K562 (cell line): ENCODE results near the gene WWP2. TPM values are rescaled to one million over a fixed set of nuclear protein-coding genes. Genes with fewer than 3 reads are reported as not detected.

Experiments
- ATAC-seq: fragments of 200-7000 bp; cut with Tn5 transposase; 3 replicates; pipeline ENCODE4 v1.9.1; 2020; ENCODE audit warnings: moderate library complexity
- BruUV-seq: library from RNA; stranded (reverse); fragments of 400-500 nt; replicated peaks from 2 replicates; lab custom pipeline; 2021; lab: Mats Ljungman, UMichigan
- CTCF ChIA-PET: fragments of 300-600 bp; formaldehyde crosslinking; extraction: SDS; loops from one replicate; lab custom pipeline; 2021; ENCODE audit warnings: low intra/inter-chr PET ratio; lab: Yijun Ruan, JAX
- POLR2A ChIA-PET: fragments of 300-600, 350-650 bp; sonication (Branson Sonifier 250); formaldehyde crosslinking; extraction: SDS; loops from one replicate; lab custom pipeline; 2021; ENCODE audit warnings: antibody characterized with exemption, inconsistent platforms; lab: Yijun Ruan, JAX
- DNase-seq, 4 experiments: peaks; one replicate each; pipeline versions ENCODE4 v3.0.0 to v3.0.0-alpha.2; 2011 to 2018; ENCODE audit warnings: low spot score in 3 of 4, mixed read lengths in 3 of 4; ENCODE audit errors: extremely low read depth in 1 of 4
- FAIRE-seq: peaks from 2 replicates; lab custom pipeline; 2011; peaks lifted over from hg19 to GRCh38; lab: Jason Lieb, UNC
- H2AFZ ChIP-seq: 2 replicates; pipeline ENCODE4 v1.6.0; 2011; ENCODE audit warnings: low read depth, low read length, control low read depth, inconsistent platforms
- H3K27ac ChIP-seq: fragments of 200-600 bp; 3 replicates; pipeline ENCODE4 v1.8.0; 2011; ENCODE audit warnings: low read depth, mild to moderate bottlenecking, control low read depth, inconsistent platforms, low read length, moderate library complexity, mixed read lengths; ENCODE audit errors: extremely low read depth
- H3K27me3 ChIP-seq, 2 experiments: fragments of 300-600 bp in 1 of 2; 2 replicates in 1 of 2; 3 replicates in 1 of 2; pipeline versions ENCODE4 v1.6.0 to v1.8.0; 2011; ENCODE audit warnings: inconsistent platforms in 2 of 2, low read length in 2 of 2, mild to moderate bottlenecking in 1 of 2, mixed read lengths in 1 of 2, moderate library complexity in 1 of 2; ENCODE audit not compliant: control insufficient read depth in 2 of 2, insufficient read depth in 2 of 2
- H3K36me3 ChIP-seq: fragments of 300-600 bp; 3 replicates; pipeline ENCODE4 v1.8.0; 2011; ENCODE audit warnings: mild to moderate bottlenecking, low read length, inconsistent platforms; ENCODE audit not compliant: control insufficient read depth, insufficient read depth
- H3K4me1 ChIP-seq, 2 experiments: fragments of 200-600 bp in 1 of 2; replicated peaks in 1 of 2; 2 replicates in 1 of 2; 3 replicates in 1 of 2; pipeline versions ENCODE4 v1.5.1 to v1.8.0; 2011; ENCODE audit warnings: inconsistent platforms in 2 of 2, low read length in 2 of 2, mild to moderate bottlenecking in 1 of 2, mixed read lengths in 1 of 2, moderate library complexity in 1 of 2; ENCODE audit not compliant: control insufficient read depth in 2 of 2, insufficient read depth in 2 of 2
- H3K4me2 ChIP-seq: 2 replicates; pipeline ENCODE4 v1.6.1; 2011; ENCODE audit warnings: low read length, control low read depth, inconsistent platforms, mixed read lengths; ENCODE audit not compliant: insufficient read depth
- H3K4me3 ChIP-seq: fragments of 200-600 bp; sonication (generic), shearing (Covaris generic); 2 replicates; pipeline ENCODE4 v1.5.1; 2016; ENCODE audit warnings: control low read depth, inconsistent platforms
- H3K79me2 ChIP-seq: fragments of 200-600 bp; 3 replicates; pipeline ENCODE4 v1.8.0; 2011; ENCODE audit warnings: low read length, inconsistent platforms; ENCODE audit not compliant: control insufficient read depth, insufficient read depth
- H3K9ac ChIP-seq, 2 experiments: 2 replicates each; pipeline versions ENCODE4 v1.6.0 to v1.6.1; 2011; ENCODE audit warnings: low read depth in 2 of 2, low read length in 2 of 2, control low read depth in 1 of 2, inconsistent platforms in 1 of 2, mild to moderate bottlenecking in 1 of 2, mixed read lengths in 1 of 2; ENCODE audit not compliant: insufficient read depth in 1 of 2
- H3K9me1 ChIP-seq: one replicate; pipeline ENCODE4 v1.6.0; 2011; ENCODE audit warnings: inconsistent platforms, mild to moderate bottlenecking, low read length, moderate library complexity; ENCODE audit not compliant: control insufficient read depth, insufficient read depth
- H3K9me3 ChIP-seq: replicated peaks from 2 replicates; pipeline ENCODE4 v1.5.1; 2011; ENCODE audit warnings: low read depth, low read length, inconsistent platforms; ENCODE audit not compliant: control insufficient read depth, insufficient read depth
- H4K20me1 ChIP-seq: replicated peaks from 2 replicates; pipeline ENCODE4 v1.6.1; 2011; ENCODE audit warnings: low read length, inconsistent platforms, mixed read lengths; ENCODE audit not compliant: control insufficient read depth, insufficient read depth
- MEF2D ChIP-seq: conservative IDR thresholded peaks from 2 replicates; pipeline ENCODE4 v1.6.1; 2016; ENCODE audit warnings: low read depth, missing genetic modification characterization, missing compliant biosample characterization
- PHTF2 ChIP-seq: fragments of 250-450 bp; sonication (Bioruptor Pico); IDR thresholded peaks from 2 replicates; pipeline ENCODE4 v1.5.0; 2021; ENCODE audit warnings: mild to moderate bottlenecking
- PTTG1 ChIP-seq: fragments of 450-650 bp; IDR thresholded peaks from 2 replicates; pipeline ENCODE4 v1.6.1; 2016; ENCODE audit warnings: low read depth, mild to moderate bottlenecking, missing genetic modification characterization, missing compliant biosample characterization
- WGBS: fragments of 100-300 bp; shearing (Covaris generic); methylation state at CpG from one replicate; pipeline ENCODE4 v1.1.6; 2016; ENCODE audit warnings: low coverage, mixed read lengths; ENCODE audit not compliant: insufficient coverage; ENCODE audit errors: missing lambda C conversion rate; 5-methylcytosine and 5-hydroxymethylcytosine counted together
- in situ Hi-C: fragments of 300-500 bp; cut with MboI; formaldehyde crosslinking; loops from 4 replicates; pipeline ENCODE4 v1.15.0; 2018; ENCODE audit warnings: inconsistent platforms, mixed read lengths
- intact Hi-C: fragments of 100-400 bp; cut with micrococcal nuclease; formaldehyde crosslinking; loops from 2 replicates; pipeline ENCODE4 v1.14.2; 2022
- polyA plus RNA-seq, 8 experiments: library from polyadenylated mRNA; depleted of rRNA in 4 of 8; stranded (reverse) in 5 of 8; unstranded in 3 of 8; fragments of >200 nt; fragmentation: Nextera tagmentation in 2 of 8; fragmentation: Illumina TruSeq in 1 of 8; extraction: Ambion mirVana in 2 of 8; extraction: Trizol in 1 of 8; gene quantifications; 2 replicates each; pipeline versions ENCODE4 v1.2.1 to v1.2.3, GENCODE V29; 2011 to 2014; ENCODE audit warnings: inconsistent platforms in 1 of 8, missing spikeins in 1 of 8
- total RNA-seq, 7 experiments: library from RNA; depleted of rRNA in 6 of 7; stranded (reverse); fragments of >200 nt in 6 of 7; fragmentation: Illumina TruSeq in 2 of 7; extraction: Trizol in 2 of 7; gene quantifications; 2 replicates each; pipeline versions ENCODE4 v1.2.1 to v1.2.3, GENCODE V29; 2011 to 2021; ENCODE audit warnings: low replicate concordance in 1 of 7
- TF ChIP-seq, protein P1 (sequence below): fragments of 200-800 bp; sonication (Bioruptor generic); IDR thresholded peaks from 2 replicates; pipeline ENCODE4 v1.6.1; 2017; ENCODE audit warnings: missing genetic modification characterization, missing compliant biosample characterization

Gene WWP2
- total and polyA plus RNA-seq, 9 of the 15 experiments (the other 6 are each of a cell fraction or from before 2014, with no cell fraction given): 1.9 to 34.4 (median 14.6) TPM

DNA sequence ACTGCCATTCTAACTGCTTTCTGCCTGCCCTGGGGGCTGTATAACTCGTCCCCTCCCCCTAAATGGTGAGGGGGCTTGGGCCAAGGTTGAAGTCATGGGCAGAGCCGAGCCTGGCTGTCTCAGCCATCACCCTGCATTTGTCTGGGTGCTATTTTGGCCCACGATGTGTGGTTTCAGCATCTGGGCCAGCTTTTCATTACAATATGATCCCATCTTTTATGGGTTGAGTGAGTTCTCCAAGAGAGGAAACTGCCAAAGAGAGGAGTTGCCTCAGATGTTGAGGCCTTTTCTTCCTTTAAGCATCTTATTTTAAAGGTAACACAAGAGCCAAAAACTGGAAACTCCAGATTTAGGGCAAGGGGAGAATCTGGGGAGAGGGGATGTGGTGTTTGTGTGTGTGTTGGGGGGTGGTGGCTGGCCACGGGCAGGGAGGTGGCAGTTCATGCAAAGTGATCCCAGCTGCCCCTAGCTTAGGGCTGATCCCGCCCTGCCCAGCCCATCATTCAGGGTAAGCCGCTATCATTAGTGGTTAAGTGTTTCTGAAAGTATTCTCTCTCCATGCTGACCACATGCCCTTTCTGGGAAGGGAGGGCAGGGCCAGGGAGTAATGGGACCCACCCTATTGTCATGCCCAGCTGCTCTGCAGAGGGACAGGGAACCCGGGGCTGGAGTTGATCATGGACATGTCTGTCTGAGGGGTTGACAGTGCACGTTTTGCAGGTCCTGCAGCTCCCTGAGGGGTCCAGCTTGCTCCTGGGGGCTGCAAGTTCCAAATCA, 105.8 kb downstream of the WWP2 start:
- no peak for DNase-seq
- TF ChIP-seq PHTF2 (CRISPR knock-in tag) (no peak), MEF2D (tag) (no peak), PTTG1 (tag) (no peak)
- TF ChIP-seq, protein P1, sequence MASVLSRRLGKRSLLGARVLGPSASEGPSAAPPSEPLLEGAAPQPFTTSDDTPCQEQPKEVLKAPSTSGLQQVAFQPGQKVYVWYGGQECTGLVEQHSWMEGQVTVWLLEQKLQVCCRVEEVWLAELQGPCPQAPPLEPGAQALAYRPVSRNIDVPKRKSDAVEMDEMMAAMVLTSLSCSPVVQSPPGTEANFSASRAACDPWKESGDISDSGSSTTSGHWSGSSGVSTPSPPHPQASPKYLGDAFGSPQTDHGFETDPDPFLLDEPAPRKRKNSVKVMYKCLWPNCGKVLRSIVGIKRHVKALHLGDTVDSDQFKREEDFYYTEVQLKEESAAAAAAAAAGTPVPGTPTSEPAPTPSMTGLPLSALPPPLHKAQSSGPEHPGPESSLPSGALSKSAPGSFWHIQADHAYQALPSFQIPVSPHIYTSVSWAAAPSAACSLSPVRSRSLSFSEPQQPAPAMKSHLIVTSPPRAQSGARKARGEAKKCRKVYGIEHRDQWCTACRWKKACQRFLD (CRISPR knock-in tag): no peak
- TF ChIP-seq, all 486 proteins: peak for 0
- Histone ChIP-seq H3K4me2 (no peak overlapping the region), H4K20me1 (no peaks in the 10 kb centered on the region), H2AFZ (no peak overlapping the region), H3K9me1 (no peaks in the 10 kb centered on the region), H3K9ac (no peak overlapping the region), H3K4me1 (peaks cover 10 to 20% of the 10 kb centered on the region in 2 experiments), H3K79me2 (no peaks in the 10 kb centered on the region; the same call in 2 of the 3 replicates), H3K9me3 (peaks cover 5% of the 10 kb centered on the region; the same call in 1 of the 2 replicates), H3K27ac (no peak overlapping the region), H3K36me3 (peaks cover 12% of the 10 kb centered on the region; the same call in 2 of the 3 replicates), H3K4me3 (no peak overlapping the region), H3K27me3 (no peaks in the 10 kb centered on the region)
- no peak for FAIRE-seq
- no TSS peak for BruUV-seq
- intact Hi-C loops (no loop called here), in situ Hi-C loops (no loop called here)
- ChIA-PET CTCF (no interaction called here), POLR2A (interaction anchor here (0.6 to 1.6 kb wide), 5 partner anchors 22 to 29 kb away, joined by 3 to 4 read pairs (median 4); no protein-coding TSS in a partner anchor)
- 66% methylated on average over 8 of the region's 8 CpGs for WGBS
- no peak for ATAC-seq
